ENCODE data around the gene SH3BP2. TPM values are rescaled to one million over a fixed set of nuclear protein-coding genes. Genes with fewer than 3 reads are reported as not detected.
A peak's percentile ranks its signal among the peaks of the same experiment; 100 is the strongest.
"Not testable (repeated sequence)": the region's sequence is repeated elsewhere in the genome, so short reads cannot be mapped to it uniquely, and the experiment has no call there.

SH3BP2 gene
- total RNA-seq, 2 donors from 2014 or later: 20.1 to 25.2 TPM

DNA sequence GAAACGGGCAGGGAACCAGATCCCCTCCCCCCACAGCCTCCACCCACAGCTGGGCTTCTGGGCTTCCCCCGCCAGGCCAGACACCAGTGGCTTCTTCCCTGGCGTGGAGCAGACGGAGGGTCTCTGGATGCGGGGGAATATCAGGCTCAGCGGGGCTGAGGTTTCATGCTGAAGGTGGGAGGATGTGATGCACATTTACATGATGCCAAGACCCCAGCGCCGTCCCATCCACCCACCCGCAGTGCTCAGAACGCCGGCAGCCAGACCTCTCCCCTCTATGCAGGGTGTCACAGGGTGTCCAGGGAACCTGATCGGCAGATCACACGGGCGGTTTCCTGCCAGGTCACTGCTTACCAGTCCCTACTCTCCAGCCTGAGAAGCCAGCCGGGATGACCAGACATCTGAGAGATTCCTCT, 24.0 kb upstream of the SH3BP2 start:
- H3K36me3 ChIP-seq: no peaks in the 10 kb centered on the region
- H3K4me3 ChIP-seq: no peak overlapping the region
- no peak for DNase-seq (ENCODE audit: low spot score)
- peaks cover 0 to 18% of the 10 kb centered on the region in 2 donors for H3K4me1 ChIP-seq
- TF ChIP-seq, protein P1, sequence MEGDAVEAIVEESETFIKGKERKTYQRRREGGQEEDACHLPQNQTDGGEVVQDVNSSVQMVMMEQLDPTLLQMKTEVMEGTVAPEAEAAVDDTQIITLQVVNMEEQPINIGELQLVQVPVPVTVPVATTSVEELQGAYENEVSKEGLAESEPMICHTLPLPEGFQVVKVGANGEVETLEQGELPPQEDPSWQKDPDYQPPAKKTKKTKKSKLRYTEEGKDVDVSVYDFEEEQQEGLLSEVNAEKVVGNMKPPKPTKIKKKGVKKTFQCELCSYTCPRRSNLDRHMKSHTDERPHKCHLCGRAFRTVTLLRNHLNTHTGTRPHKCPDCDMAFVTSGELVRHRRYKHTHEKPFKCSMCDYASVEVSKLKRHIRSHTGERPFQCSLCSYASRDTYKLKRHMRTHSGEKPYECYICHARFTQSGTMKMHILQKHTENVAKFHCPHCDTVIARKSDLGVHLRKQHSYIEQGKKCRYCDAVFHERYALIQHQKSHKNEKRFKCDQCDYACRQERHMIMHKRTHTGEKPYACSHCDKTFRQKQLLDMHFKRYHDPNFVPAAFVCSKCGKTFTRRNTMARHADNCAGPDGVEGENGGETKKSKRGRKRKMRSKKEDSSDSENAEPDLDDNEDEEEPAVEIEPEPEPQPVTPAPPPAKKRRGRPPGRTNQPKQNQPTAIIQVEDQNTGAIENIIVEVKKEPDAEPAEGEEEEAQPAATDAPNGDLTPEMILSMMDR (IDR thresholded peaks at IDR 0.05): no peak
- H3K27me3 ChIP-seq: no peaks in the 10 kb centered on the region
- H3K9me3 ChIP-seq: no peaks in the 10 kb centered on the region
- no peak overlapping the region for H3K27ac ChIP-seq

DNA sequence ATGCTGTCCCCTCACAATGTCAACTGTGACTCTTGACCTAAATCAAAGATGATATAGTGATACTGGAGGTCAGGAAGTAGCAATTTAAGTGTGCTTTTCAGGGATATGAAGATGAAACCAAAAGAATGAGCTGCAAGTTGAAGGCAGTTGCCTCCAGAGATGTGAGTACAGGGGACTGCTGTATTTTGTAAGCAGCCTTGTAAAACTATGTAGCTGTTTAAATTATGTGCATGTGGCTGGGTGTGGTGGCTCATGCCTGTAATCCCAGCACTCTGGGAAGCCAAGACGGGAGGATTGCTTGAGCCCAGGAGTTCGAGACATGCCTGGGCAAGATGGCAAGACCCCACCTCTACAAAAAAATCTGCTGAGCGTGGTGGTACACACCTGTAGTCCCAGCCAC, 21.6 kb upstream of the SH3BP2 start:
- H3K4me3 ChIP-seq: no peak overlapping the region
- no peak for DNase-seq (ENCODE audit: low spot score)
- no peaks in the 10 kb centered on the region for H3K9me3 ChIP-seq
- no peaks in the 10 kb centered on the region for H3K36me3 ChIP-seq
- H3K27ac ChIP-seq: no peak overlapping the region
- H3K4me1 ChIP-seq: peaks cover 0 to 17% of the 10 kb centered on the region in 2 donors
- no peaks in the 10 kb centered on the region for H3K27me3 ChIP-seq
- TF ChIP-seq, protein P1 (IDR thresholded peaks at IDR 0.05): no peak

DNA sequence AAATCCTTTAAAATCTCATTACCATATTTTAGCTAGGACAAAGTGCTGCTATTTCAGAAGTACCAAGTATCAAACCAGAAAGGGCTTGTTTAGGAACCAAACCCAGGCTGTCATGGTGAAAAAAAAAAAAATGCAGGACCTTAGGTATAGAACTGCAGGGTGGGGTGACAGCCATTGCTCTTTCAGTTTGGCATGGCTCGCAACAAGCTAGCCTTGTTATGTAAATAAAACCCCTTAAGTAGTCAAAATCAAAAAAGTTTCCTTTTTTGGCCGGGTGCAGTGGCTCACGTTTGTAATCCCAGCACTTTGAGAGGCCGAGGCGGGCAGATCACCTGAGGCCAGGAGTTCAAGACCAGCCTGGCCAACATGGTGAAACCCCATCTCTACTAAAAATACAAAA, 12.2 kb upstream of the SH3BP2 start:
- H3K36me3 ChIP-seq; H3K4me3 ChIP-seq; H3K27ac ChIP-seq; H3K27me3 ChIP-seq; H3K4me1 ChIP-seq; DNase-seq (ENCODE audit: low spot score): not testable (repeated sequence)
- H3K9me3 ChIP-seq: peaks cover 0 to 14% of the 10 kb centered on the region in 2 donors

DNA sequence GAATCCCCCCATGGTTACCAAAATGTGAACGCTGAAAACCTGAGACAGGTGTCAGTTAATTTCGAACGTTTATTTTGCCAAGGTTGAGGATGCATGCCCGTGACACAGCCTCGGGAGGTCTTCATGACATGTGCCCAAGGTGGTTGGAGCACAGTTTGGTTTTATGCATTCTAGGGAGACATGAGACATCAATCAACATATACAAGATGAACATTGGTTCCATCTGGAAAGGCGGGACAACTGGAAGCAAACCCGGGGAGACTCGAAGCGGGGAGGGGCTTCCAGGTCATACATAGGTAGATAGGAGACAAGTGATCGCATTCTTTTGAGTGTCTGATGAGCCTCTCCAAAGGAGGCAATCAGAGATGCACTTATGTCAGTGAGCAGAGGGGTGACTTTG, 11.0 kb upstream of the SH3BP2 start:
- Histone ChIP-seq H3K27ac (no peak overlapping the region), H3K4me1 (peaks cover 0 to 10% of the 10 kb centered on the region in 2 donors), H3K27me3 (no peaks in the 10 kb centered on the region), H3K4me3 (no peak overlapping the region), H3K9me3 (peaks cover 0 to 14% of the 10 kb centered on the region in 2 donors), H3K36me3 (no peaks in the 10 kb centered on the region)
- no peak for DNase-seq (ENCODE audit: low spot score)
- TF ChIP-seq, protein P1 (IDR thresholded peaks at IDR 0.05): no peak

DNA sequence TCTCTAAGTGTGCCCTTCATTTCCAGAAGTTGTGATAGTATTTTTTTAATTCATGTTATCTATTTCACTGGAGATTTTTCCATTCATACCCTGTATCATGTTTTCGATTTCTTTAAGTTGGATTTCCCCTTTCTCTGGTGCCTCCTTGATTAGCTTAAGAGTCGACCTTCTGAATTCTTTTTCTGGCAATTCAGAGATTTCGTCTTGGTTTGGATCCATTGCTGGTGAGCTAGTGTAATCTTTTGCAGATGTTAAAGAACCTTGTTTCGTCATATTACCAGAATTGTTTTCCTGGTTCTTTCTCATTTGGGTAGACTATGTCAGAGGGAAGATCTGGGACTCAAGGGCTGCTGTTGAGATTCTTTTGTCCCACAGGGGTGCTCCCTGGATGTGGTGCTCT, 9.1 kb upstream of the SH3BP2 start:
- Histone ChIP-seq H3K36me3 (no peaks in the 10 kb centered on the region), H3K27ac (no peak overlapping the region), H3K9me3 (peaks cover 0 to 14% of the 10 kb centered on the region in 2 donors), H3K4me1 (peaks cover 0 to 28% of the 10 kb centered on the region in 2 donors), H3K4me3 (no peak overlapping the region), H3K27me3 (no peaks in the 10 kb centered on the region)
- DNase-seq (ENCODE audit: low spot score): no peak
- TF ChIP-seq, protein P1 (IDR thresholded peaks at IDR 0.05): no peak

DNA sequence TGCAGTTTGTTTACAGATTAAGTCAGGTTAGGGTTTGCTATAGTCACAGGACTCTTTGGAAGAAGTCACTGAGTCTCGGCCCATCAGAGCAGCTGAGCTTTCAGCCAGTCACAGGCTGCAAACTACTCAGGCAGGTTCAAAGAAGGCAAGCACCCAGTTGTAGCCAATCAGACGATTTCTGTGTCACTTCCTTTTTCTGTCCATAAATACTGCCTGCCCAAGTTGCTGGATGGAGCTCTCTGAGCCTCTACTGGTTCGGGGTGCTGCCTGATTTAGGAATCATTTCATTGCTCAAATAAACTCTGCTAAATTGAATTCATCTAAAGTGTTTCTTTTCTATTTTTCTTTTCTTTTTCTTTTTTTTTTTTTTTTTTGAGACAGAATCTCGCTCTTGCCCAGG, 7.3 kb upstream of the SH3BP2 start:
- H3K36me3 ChIP-seq: no peaks in the 10 kb centered on the region
- H3K27ac ChIP-seq: peak overlapping the region; percentile 86 to 96
- no peak overlapping the region for H3K4me3 ChIP-seq
- no peaks in the 10 kb centered on the region for H3K27me3 ChIP-seq
- H3K4me1 ChIP-seq: peaks cover 0 to 36% of the 10 kb centered on the region in 2 donors
- H3K9me3 ChIP-seq: peaks cover 0 to 14% of the 10 kb centered on the region in 2 donors
- DNase-seq (ENCODE audit: low spot score): no peak
- TF ChIP-seq, protein P1 (IDR thresholded peaks at IDR 0.05): no peak

Data from right atrium auricular region (tissue), 2 donors.